Muscle of arm (tissue), 14 donors: ENCODE results near the gene EPSTI1. TPM values are rescaled to one million over a fixed set of nuclear protein-coding genes. Genes with fewer than 3 reads are reported as not detected.
"Not testable (repeated sequence)": the region's sequence is repeated elsewhere in the genome, so short reads cannot be mapped to it uniquely, and the experiment has no call there.

Source experiments
- DNase-seq: peaks from one replicate; pipeline ENCODE4 v3.0.0-alpha.2; 2013
- long read RNA-seq, 11 donors: transcript quantifications; one replicate each; lab custom pipeline, GENCODE V29; 2026
- polyA plus RNA-seq, 12 donors: library from polyadenylated mRNA; unstranded; fragments of 120-200 nt; gene quantifications; one replicate each; pipeline ENCODE4 v1.2.1, GENCODE V29; 2013; ENCODE audit not compliant: insufficient read length in 12 of 12

The EPSTI1 gene
- polyA plus RNA-seq: 10 to 100 TPM in 1 of 12 donors, 1 to 10 TPM in 10, not detected in 1; 1.7 to 22.8 (median 2.1) TPM
- long read RNA-seq, donor 1, partial matches to known transcripts: 64 of 275 reads
- long read RNA-seq, donor 1, other reads (novel, unspliced or antisense): 208 of 275 reads
- long read RNA-seq, donor 2: 0 reads
- long read RNA-seq, donor 3: 0 reads
- long read RNA-seq, donor 4: 0 reads
- long read RNA-seq, donor 5: 0 reads
- long read RNA-seq, donor 6, partial matches to known transcripts: 0 of 1 reads
- long read RNA-seq, donor 6, other reads (novel, unspliced or antisense): 0 of 1 reads
- long read RNA-seq, donor 7: 0 reads
- long read RNA-seq, donor 8: 0 reads
- long read RNA-seq, donor 9: 0 reads
- long read RNA-seq, donor 10, partial matches to known transcripts: 0 of 1 reads
- long read RNA-seq, donor 10, other reads (novel, unspliced or antisense): 0 of 1 reads
- long read RNA-seq, donor 11, partial matches to known transcripts: 0 of 1 reads
- long read RNA-seq, donor 11, other reads (novel, unspliced or antisense): 0 of 1 reads

GRCh38 chr13:42991898-42992763 lies at the start of gene EPSTI1:
TSS of gene EPSTI1 (minus strand) at chr13:42992241. CDS start at chr13:42992165, 76 bp downstream.
- peak; percentile 73 for DNase-seq

GRCh38 chr13:43041369-43041921 lies 49.4 kb upstream of the EPSTI1 start:
- no peak for DNase-seq

- not testable (repeated sequence) for DNase-seq
These were observed 48.7 kb upstream of the EPSTI1 start for GRCh38 chr13:43040581-43041368.

GRCh38 chr13:43039966-43040365 lies 47.9 kb upstream of the EPSTI1 start:
- no peak for DNase-seq

- DNase-seq: no peak
These were observed 44.6 kb upstream of the EPSTI1 start for GRCh38 chr13:43036351-43037250.

- no peak for DNase-seq
These were observed 41.0 kb upstream of the EPSTI1 start for GRCh38 chr13:43033038-43033437.

GRCh38 chr13:43031881-43032280 lies 39.8 kb upstream of the EPSTI1 start:
- DNase-seq: no peak

GRCh38 chr13:43030548-43030947 lies 38.5 kb upstream of the EPSTI1 start:
- no peak for DNase-seq

- no peak for DNase-seq
These were observed 34.2 kb upstream of the EPSTI1 start for GRCh38 chr13:43026262-43026661.

GRCh38 chr13:43023289-43023963 lies 31.4 kb upstream of the EPSTI1 start, which contains the start of gene DNAJC15:
TSS of gene DNAJC15 (plus strand) at chr13:43023586. CDS start at chr13:43023627, 41 bp downstream.
- DNase-seq: peak; percentile 90

- DNase-seq: no peak
These were observed 30.9 kb upstream of the EPSTI1 start for GRCh38 chr13:43022934-43023288.

GRCh38 chr13:43021926-43022670 lies 30.1 kb upstream of the EPSTI1 start:
- DNase-seq: no peak

GRCh38 chr13:43020794-43021193 lies 28.8 kb upstream of the EPSTI1 start:
- no peak for DNase-seq

- no peak for DNase-seq
These were observed 27.8 kb upstream of the EPSTI1 start for GRCh38 chr13:43019811-43020210.

- no peak for DNase-seq
These were observed 24.2 kb upstream of the EPSTI1 start for GRCh38 chr13:43016226-43016625.

- DNase-seq: no peak
These were observed 22.1 kb upstream of the EPSTI1 start for GRCh38 chr13:43014162-43014561.

GRCh38 chr13:43009506-43009905 lies 17.5 kb upstream of the EPSTI1 start:
- no peak for DNase-seq

GRCh38 chr13:43008596-43008995 lies 16.6 kb upstream of the EPSTI1 start:
- DNase-seq: no peak
